K562 (cell line): ENCODE measurements around the gene PRKAR2B. TPM values are rescaled to one million over a fixed set of nuclear protein-coding genes. Genes with fewer than 3 reads are reported as not detected.

Experiments
- ATAC-seq: fragments of 200-7000 bp; cut with Tn5 transposase; 3 replicates; pipeline ENCODE4 v1.9.1; 2020; ENCODE audit warnings: moderate library complexity
- BruUV-seq: library from RNA; stranded (reverse); fragments of 400-500 nt; replicated peaks from 2 replicates; lab custom pipeline; 2021; lab: Mats Ljungman, UMichigan
- CTCF ChIA-PET: fragments of 300-600 bp; formaldehyde crosslinking; extraction: SDS; loops from one replicate; lab custom pipeline; 2021; ENCODE audit warnings: low intra/inter-chr PET ratio; lab: Yijun Ruan, JAX
- POLR2A ChIA-PET: fragments of 300-600, 350-650 bp; sonication (Branson Sonifier 250); formaldehyde crosslinking; extraction: SDS; loops from one replicate; lab custom pipeline; 2021; ENCODE audit warnings: antibody characterized with exemption, inconsistent platforms; lab: Yijun Ruan, JAX
- DNase-seq, 4 experiments: peaks; one replicate each; pipeline versions ENCODE4 v3.0.0 to v3.0.0-alpha.2; 2011 to 2018; ENCODE audit warnings: low spot score in 3 of 4, mixed read lengths in 3 of 4; ENCODE audit errors: extremely low read depth in 1 of 4
- FAIRE-seq: peaks from 2 replicates; lab custom pipeline; 2011; peaks lifted over from hg19 to GRCh38; lab: Jason Lieb, UNC
- H2AFZ ChIP-seq: 2 replicates; pipeline ENCODE4 v1.6.0; 2011; ENCODE audit warnings: low read depth, low read length, control low read depth, inconsistent platforms
- H3K27ac ChIP-seq: fragments of 200-600 bp; 3 replicates; pipeline ENCODE4 v1.8.0; 2011; ENCODE audit warnings: low read depth, mild to moderate bottlenecking, control low read depth, inconsistent platforms, low read length, moderate library complexity, mixed read lengths; ENCODE audit errors: extremely low read depth
- H3K27me3 ChIP-seq, 2 experiments: fragments of 300-600 bp in 1 of 2; 2 replicates in 1 of 2; 3 replicates in 1 of 2; pipeline versions ENCODE4 v1.6.0 to v1.8.0; 2011; ENCODE audit warnings: inconsistent platforms in 2 of 2, low read length in 2 of 2, mild to moderate bottlenecking in 1 of 2, mixed read lengths in 1 of 2, moderate library complexity in 1 of 2; ENCODE audit not compliant: control insufficient read depth in 2 of 2, insufficient read depth in 2 of 2
- H3K36me3 ChIP-seq: fragments of 300-600 bp; 3 replicates; pipeline ENCODE4 v1.8.0; 2011; ENCODE audit warnings: mild to moderate bottlenecking, low read length, inconsistent platforms; ENCODE audit not compliant: control insufficient read depth, insufficient read depth
- H3K4me1 ChIP-seq, 2 experiments: fragments of 200-600 bp in 1 of 2; replicated peaks in 1 of 2; 2 replicates in 1 of 2; 3 replicates in 1 of 2; pipeline versions ENCODE4 v1.5.1 to v1.8.0; 2011; ENCODE audit warnings: inconsistent platforms in 2 of 2, low read length in 2 of 2, mild to moderate bottlenecking in 1 of 2, mixed read lengths in 1 of 2, moderate library complexity in 1 of 2; ENCODE audit not compliant: control insufficient read depth in 2 of 2, insufficient read depth in 2 of 2
- H3K4me2 ChIP-seq: 2 replicates; pipeline ENCODE4 v1.6.1; 2011; ENCODE audit warnings: low read length, control low read depth, inconsistent platforms, mixed read lengths; ENCODE audit not compliant: insufficient read depth
- H3K4me3 ChIP-seq: fragments of 200-600 bp; sonication (generic), shearing (Covaris generic); 2 replicates; pipeline ENCODE4 v1.5.1; 2016; ENCODE audit warnings: control low read depth, inconsistent platforms
- H3K79me2 ChIP-seq: fragments of 200-600 bp; 3 replicates; pipeline ENCODE4 v1.8.0; 2011; ENCODE audit warnings: low read length, inconsistent platforms; ENCODE audit not compliant: control insufficient read depth, insufficient read depth
- H3K9ac ChIP-seq, 2 experiments: 2 replicates each; pipeline versions ENCODE4 v1.6.0 to v1.6.1; 2011; ENCODE audit warnings: low read depth in 2 of 2, low read length in 2 of 2, control low read depth in 1 of 2, inconsistent platforms in 1 of 2, mild to moderate bottlenecking in 1 of 2, mixed read lengths in 1 of 2; ENCODE audit not compliant: insufficient read depth in 1 of 2
- H3K9me1 ChIP-seq: one replicate; pipeline ENCODE4 v1.6.0; 2011; ENCODE audit warnings: inconsistent platforms, mild to moderate bottlenecking, low read length, moderate library complexity; ENCODE audit not compliant: control insufficient read depth, insufficient read depth
- H3K9me3 ChIP-seq: replicated peaks from 2 replicates; pipeline ENCODE4 v1.5.1; 2011; ENCODE audit warnings: low read depth, low read length, inconsistent platforms; ENCODE audit not compliant: control insufficient read depth, insufficient read depth
- H4K20me1 ChIP-seq: replicated peaks from 2 replicates; pipeline ENCODE4 v1.6.1; 2011; ENCODE audit warnings: low read length, inconsistent platforms, mixed read lengths; ENCODE audit not compliant: control insufficient read depth, insufficient read depth
- CBX1 ChIP-seq: sonication (generic); IDR thresholded peaks from 2 replicates; pipeline ENCODE4 v1.6.1; 2016; ENCODE audit warnings: antibody characterized with exemption, low read depth, mild to moderate bottlenecking
- CHCHD3 ChIP-seq: fragments of 250-450 bp; sonication (Bioruptor Pico); IDR thresholded peaks from 2 replicates; pipeline ENCODE4 v2.1.2; 2022; ENCODE audit warnings: mild to moderate bottlenecking
- MAZ ChIP-seq, 2 experiments: fragments of 450-650 bp in 1 of 2; sonication (generic) in 1 of 2; formaldehyde crosslinking; IDR thresholded peaks in 1 of 2; conservative IDR thresholded peaks in 1 of 2; 2 replicates each; pipeline versions ENCODE4 v1.4.0 to v1.5.0; 2020; ENCODE audit warnings: mild to moderate bottlenecking in 1 of 2, missing genetic modification reagents in 1 of 2
- MEIS2 ChIP-seq: fragments of 450-650 bp; IDR thresholded peaks from 2 replicates; pipeline ENCODE4 v1.6.1; 2014; ENCODE audit warnings: mild to moderate bottlenecking; ENCODE audit not compliant: partially characterized antibody
- NFIC ChIP-seq: fragments of 450-650 bp; IDR thresholded peaks from 2 replicates; pipeline ENCODE4 v1.6.1; 2017; ENCODE audit warnings: mild to moderate bottlenecking, inconsistent platforms
- NRF1 ChIP-seq, 2 experiments: fragments of 450-650 bp; IDR thresholded peaks in 1 of 2; conservative IDR thresholded peaks in 1 of 2; 2 replicates each; pipeline ENCODE4 v1.6.1; 2014; ENCODE audit warnings: mild to moderate bottlenecking in 2 of 2
- PHF20 ChIP-seq: fragments of 450-650 bp; IDR thresholded peaks from 2 replicates; pipeline ENCODE4 v1.6.1; 2018; ENCODE audit not compliant: partially characterized antibody
- ZNF274 ChIP-seq: IDR thresholded peaks from 2 replicates; pipeline ENCODE4 v1.6.1; 2011; ENCODE audit warnings: low read depth, mild to moderate bottlenecking, low read length, moderate library complexity, borderline replicate concordance
- ZNF584 ChIP-seq: fragments of 200-800 bp; sonication (Bioruptor generic); IDR thresholded peaks from 2 replicates; pipeline ENCODE4 v1.6.1; 2016; ENCODE audit warnings: low read depth, mild to moderate bottlenecking, missing genetic modification characterization, missing compliant biosample characterization
- WGBS: fragments of 100-300 bp; shearing (Covaris generic); methylation state at CpG from one replicate; pipeline ENCODE4 v1.1.6; 2016; ENCODE audit warnings: low coverage, mixed read lengths; ENCODE audit not compliant: insufficient coverage; ENCODE audit errors: missing lambda C conversion rate; 5-methylcytosine and 5-hydroxymethylcytosine counted together
- in situ Hi-C: fragments of 300-500 bp; cut with MboI; formaldehyde crosslinking; loops from 4 replicates; pipeline ENCODE4 v1.15.0; 2018; ENCODE audit warnings: inconsistent platforms, mixed read lengths
- intact Hi-C: fragments of 100-400 bp; cut with micrococcal nuclease; formaldehyde crosslinking; loops from 2 replicates; pipeline ENCODE4 v1.14.2; 2022
- polyA plus RNA-seq, 8 experiments: library from polyadenylated mRNA; depleted of rRNA in 4 of 8; stranded (reverse) in 5 of 8; unstranded in 3 of 8; fragments of >200 nt; fragmentation: Nextera tagmentation in 2 of 8; fragmentation: Illumina TruSeq in 1 of 8; extraction: Ambion mirVana in 2 of 8; extraction: Trizol in 1 of 8; gene quantifications; 2 replicates each; pipeline versions ENCODE4 v1.2.1 to v1.2.3, GENCODE V29; 2011 to 2014; ENCODE audit warnings: inconsistent platforms in 1 of 8, missing spikeins in 1 of 8
- total RNA-seq, 7 experiments: library from RNA; depleted of rRNA in 6 of 7; stranded (reverse); fragments of >200 nt in 6 of 7; fragmentation: Illumina TruSeq in 2 of 7; extraction: Trizol in 2 of 7; gene quantifications; 2 replicates each; pipeline versions ENCODE4 v1.2.1 to v1.2.3, GENCODE V29; 2011 to 2021; ENCODE audit warnings: low replicate concordance in 1 of 7
- TF ChIP-seq, protein P1 (sequence below): fragments of 450-650 bp; formaldehyde crosslinking; IDR thresholded peaks from 2 replicates; pipeline ENCODE4 v1.4.0; 2022; ENCODE audit warnings: missing genetic modification characterization

Gene PRKAR2B
- total and polyA plus RNA-seq, 9 of the 15 experiments (the other 6 are each of a cell fraction or from before 2014, with no cell fraction given), result 59.0 to 173 (median 129) TPM

DNA sequence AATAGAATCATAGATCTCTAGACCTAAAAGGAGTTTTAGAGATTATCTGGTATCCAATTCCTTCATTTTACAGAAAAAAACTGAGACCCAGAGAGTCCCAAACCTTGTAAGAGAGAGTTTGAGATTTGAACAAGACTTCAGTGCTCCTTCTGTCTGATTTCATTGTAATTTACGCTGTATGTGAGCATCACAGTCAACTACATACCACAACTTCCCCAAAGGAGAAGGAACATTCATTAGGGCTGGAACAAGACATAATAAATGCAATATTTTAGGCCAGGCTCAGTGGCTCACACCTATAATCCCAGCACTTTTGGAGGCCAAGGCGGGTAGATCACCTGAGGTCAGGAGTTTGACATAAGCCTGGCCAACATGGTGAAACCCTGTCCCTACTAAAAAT lies 17.3 kb upstream of the PRKAR2B start:
- 91% methylated on average over 2 of the region's 2 CpGs for WGBS
- ChIA-PET POLR2A (interaction anchor here (1.0 kb wide), 1 partner anchor 50 kb away, joined by 4 read pairs; no protein-coding TSS in a partner anchor), CTCF (interaction anchor here (0.7 kb wide), 1 partner anchor 396 kb away, joined by 4 read pairs; no protein-coding TSS in a partner anchor)
- Histone ChIP-seq H3K36me3 (no peaks in the 10 kb centered on the region), H3K4me3 (no peak overlapping the region), H3K4me2 (no peak overlapping the region), H3K9me3 (peaks cover 5% of the 10 kb centered on the region), H3K9ac (0 out of 4 replicates have a peak overlapping the region, but pooled peaks of 1 of the 2 experiments have one; percentile 20), H4K20me1 (no peaks in the 10 kb centered on the region), H3K27me3 (no peaks in the 10 kb centered on the region), H3K9me1 (no peaks in the 10 kb centered on the region), H3K79me2 (no peaks in the 10 kb centered on the region), H2AFZ (peak overlapping the region; percentile 76), H3K27ac (peak overlapping the region; percentile 41), H3K4me1 (peaks cover 46 to 69% of the 10 kb centered on the region in 2 experiments)
- no peak for ATAC-seq
- intact Hi-C loops, result no loop called here
- no TSS peak for BruUV-seq
- in situ Hi-C loops, result no loop called here
- no peak for DNase-seq
- peak; percentile 62; the same call in 1 of the 2 replicates for TF ChIP-seq CHCHD3 (CRISPR knock-in tag)
- TF ChIP-seq CBX1, result no peak
- no peak for TF ChIP-seq NFIC
- peak; percentile 53 for TF ChIP-seq MEIS2
- TF ChIP-seq ZNF274, result no peak
- TF ChIP-seq, protein P1, sequence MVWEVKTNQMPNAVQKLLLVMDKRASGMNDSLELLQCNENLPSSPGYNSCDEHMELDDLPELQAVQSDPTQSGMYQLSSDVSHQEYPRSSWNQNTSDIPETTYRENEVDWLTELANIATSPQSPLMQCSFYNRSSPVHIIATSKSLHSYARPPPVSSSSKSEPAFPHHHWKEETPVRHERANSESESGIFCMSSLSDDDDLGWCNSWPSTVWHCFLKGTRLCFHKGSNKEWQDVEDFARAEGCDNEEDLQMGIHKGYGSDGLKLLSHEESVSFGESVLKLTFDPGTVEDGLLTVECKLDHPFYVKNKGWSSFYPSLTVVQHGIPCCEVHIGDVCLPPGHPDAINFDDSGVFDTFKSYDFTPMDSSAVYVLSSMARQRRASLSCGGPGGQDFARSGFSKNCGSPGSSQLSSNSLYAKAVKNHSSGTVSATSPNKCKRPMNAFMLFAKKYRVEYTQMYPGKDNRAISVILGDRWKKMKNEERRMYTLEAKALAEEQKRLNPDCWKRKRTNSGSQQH (CRISPR knock-in tag), result no peak
- peak in 1 of 2 experiments; percentile 16; a peak in 1 of 4 replicates for TF ChIP-seq MAZ (CRISPR knock-in tag; conservative IDR thresholded peaks at IDR 0.05 in 1 of 2, IDR thresholded peaks at IDR 0.05 in 1 of 2)
- TF ChIP-seq PHF20, result no peak
- no peak for TF ChIP-seq ZNF584 (CRISPR knock-in tag)
- TF ChIP-seq NRF1 (conservative IDR thresholded peaks at IDR 0.05 in 1 of 2, IDR thresholded peaks at IDR 0.05 in 1 of 2), result no peak
- no peak for FAIRE-seq
